Activated CD4-positive, CD25-positive, alpha-beta regulatory T cell treated with anti-CD3 and anti-CD28 coated beads, Interleukin-2, amount 50 U/mL, for 16 hours (primary cell): ENCODE measurements around the gene WSB1.
A peak's percentile ranks its signal among the peaks of the same experiment; 100 is the strongest.

ENCODE experiments used
- DNase-seq: peaks from one replicate; pipeline ENCODE4 v3.0.0-alpha.2; 2020; ENCODE audit warnings: low read depth, low spot score

WSB1 gene

GRCh38 chr17:27338536-27338985, 44.6 kb downstream of the WSB1 start:
- no peak for DNase-seq

- no peak for DNase-seq
Measured at GRCh38 chr17:27339198-27339835, 45.4 kb downstream of the WSB1 start.

GRCh38 chr17:27339836-27340550, 46.1 kb downstream of the WSB1 start:
- no peak for DNase-seq

GRCh38 chr17:27340575-27340974, 46.7 kb downstream of the WSB1 start:
- DNase-seq, result no peak

GRCh38 chr17:27341041-27341471, 47.1 kb downstream of the WSB1 start:
- DNase-seq, result no peak

- DNase-seq, result no peak
Measured at GRCh38 chr17:27342059-27342458, 48.1 kb downstream of the WSB1 start.

- no peak for DNase-seq
Measured at GRCh38 chr17:27343294-27343693, 49.4 kb downstream of the WSB1 start.

GRCh38 chr17:27343977-27344607, 50.2 kb downstream of the WSB1 start:
- DNase-seq, result no peak

GRCh38 chr17:27345141-27345904, 51.4 kb downstream of the WSB1 start:
- no peak for DNase-seq

GRCh38 chr17:27346228-27346899, 52.5 kb downstream of the WSB1 start:
- DNase-seq, result no peak

GRCh38 chr17:27348196-27348595, 54.3 kb downstream of the WSB1 start:
- no peak for DNase-seq

- no peak for DNase-seq
Measured at GRCh38 chr17:27349540-27350021, 55.7 kb downstream of the WSB1 start.

GRCh38 chr17:27351759-27352158, 57.8 kb downstream of the WSB1 start:
- no peak for DNase-seq

GRCh38 chr17:27352448-27353032, 58.6 kb downstream of the WSB1 start:
- DNase-seq, result no peak

GRCh38 chr17:27353033-27353460, 59.1 kb downstream of the WSB1 start:
- no peak for DNase-seq

GRCh38 chr17:27353461-27354050, 59.6 kb downstream of the WSB1 start:
- peak; percentile 59 for DNase-seq

GRCh38 chr17:27354051-27354490, 60.2 kb downstream of the WSB1 start:
- DNase-seq, result no peak

GRCh38 chr17:27354491-27355081, 60.7 kb downstream of the WSB1 start:
- DNase-seq, result no peak

- DNase-seq, result no peak
Measured at GRCh38 chr17:27355419-27355818, 61.5 kb downstream of the WSB1 start.

- DNase-seq, result no peak
Measured at GRCh38 chr17:27356091-27356705, 62.3 kb downstream of the WSB1 start.
